Osteocyte (in vitro differentiated cells): ENCODE results near the gene ATRNL1. TPM values are rescaled to one million over a fixed set of nuclear protein-coding genes. Genes with fewer than 3 reads are reported as not detected.

Experiments
- DNase-seq: peaks from one replicate; pipeline ENCODE4 v3.0.0; 2021; ENCODE audit warnings: mixed read lengths; ENCODE audit not compliant: unreplicated experiment; ENCODE audit errors: extremely low spot score
- H3K27ac Mint-ChIP-seq: one replicate; pipeline ENCODE4 v1.8.0; 2021; ENCODE audit warnings: mild to moderate bottlenecking, mixed read lengths; ENCODE audit not compliant: unreplicated experiment
- H3K27me3 Mint-ChIP-seq: one replicate; pipeline ENCODE4 v1.8.0; 2021; ENCODE audit warnings: mixed read lengths; ENCODE audit not compliant: unreplicated experiment
- H3K36me3 Mint-ChIP-seq: one replicate; pipeline ENCODE4 v1.8.0; 2021; ENCODE audit warnings: mixed read lengths; ENCODE audit not compliant: unreplicated experiment
- H3K4me1 Mint-ChIP-seq: one replicate; pipeline ENCODE4 v1.8.0; 2021; ENCODE audit warnings: mixed read lengths; ENCODE audit not compliant: unreplicated experiment
- H3K4me3 Mint-ChIP-seq: one replicate; pipeline ENCODE4 v1.8.0; 2021; ENCODE audit warnings: mild to moderate bottlenecking, moderate library complexity, mixed read lengths; ENCODE audit not compliant: unreplicated experiment
- H3K9me3 Mint-ChIP-seq: one replicate; pipeline ENCODE4 v1.8.0; 2021; ENCODE audit warnings: mixed read lengths; ENCODE audit not compliant: unreplicated experiment
- long read RNA-seq: library from polyadenylated mRNA; unstranded; transcript quantifications from one replicate; pipeline ENCODE4 v2.0.0, GENCODE V29; 2021
- total RNA-seq: library from RNA; stranded (reverse); gene quantifications from 2 replicates; pipeline ENCODE4 v1.2.1, GENCODE V29; 2021
- TF ChIP-seq, protein P1 (sequence below): fragments of 200-600 bp; sonication (generic); IDR thresholded peaks from 2 replicates; pipeline ENCODE4 v1.5.0; 2021; ENCODE audit warnings: antibody characterized with exemption, mild to moderate bottlenecking, moderate library complexity

ATRNL1 gene, protein sequence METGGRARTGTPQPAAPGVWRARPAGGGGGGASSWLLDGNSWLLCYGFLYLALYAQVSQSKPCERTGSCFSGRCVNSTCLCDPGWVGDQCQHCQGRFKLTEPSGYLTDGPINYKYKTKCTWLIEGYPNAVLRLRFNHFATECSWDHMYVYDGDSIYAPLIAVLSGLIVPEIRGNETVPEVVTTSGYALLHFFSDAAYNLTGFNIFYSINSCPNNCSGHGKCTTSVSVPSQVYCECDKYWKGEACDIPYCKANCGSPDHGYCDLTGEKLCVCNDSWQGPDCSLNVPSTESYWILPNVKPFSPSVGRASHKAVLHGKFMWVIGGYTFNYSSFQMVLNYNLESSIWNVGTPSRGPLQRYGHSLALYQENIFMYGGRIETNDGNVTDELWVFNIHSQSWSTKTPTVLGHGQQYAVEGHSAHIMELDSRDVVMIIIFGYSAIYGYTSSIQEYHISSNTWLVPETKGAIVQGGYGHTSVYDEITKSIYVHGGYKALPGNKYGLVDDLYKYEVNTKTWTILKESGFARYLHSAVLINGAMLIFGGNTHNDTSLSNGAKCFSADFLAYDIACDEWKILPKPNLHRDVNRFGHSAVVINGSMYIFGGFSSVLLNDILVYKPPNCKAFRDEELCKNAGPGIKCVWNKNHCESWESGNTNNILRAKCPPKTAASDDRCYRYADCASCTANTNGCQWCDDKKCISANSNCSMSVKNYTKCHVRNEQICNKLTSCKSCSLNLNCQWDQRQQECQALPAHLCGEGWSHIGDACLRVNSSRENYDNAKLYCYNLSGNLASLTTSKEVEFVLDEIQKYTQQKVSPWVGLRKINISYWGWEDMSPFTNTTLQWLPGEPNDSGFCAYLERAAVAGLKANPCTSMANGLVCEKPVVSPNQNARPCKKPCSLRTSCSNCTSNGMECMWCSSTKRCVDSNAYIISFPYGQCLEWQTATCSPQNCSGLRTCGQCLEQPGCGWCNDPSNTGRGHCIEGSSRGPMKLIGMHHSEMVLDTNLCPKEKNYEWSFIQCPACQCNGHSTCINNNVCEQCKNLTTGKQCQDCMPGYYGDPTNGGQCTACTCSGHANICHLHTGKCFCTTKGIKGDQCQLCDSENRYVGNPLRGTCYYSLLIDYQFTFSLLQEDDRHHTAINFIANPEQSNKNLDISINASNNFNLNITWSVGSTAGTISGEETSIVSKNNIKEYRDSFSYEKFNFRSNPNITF (N-terminal part only)
- total RNA-seq: 20.2 and 23.6 TPM in 2 replicates
- long read RNA-seq, partial matches to known transcripts: 3 of 6 reads
- long read RNA-seq, other reads (novel, unspliced or antisense): 3 of 6 reads

DNA sequence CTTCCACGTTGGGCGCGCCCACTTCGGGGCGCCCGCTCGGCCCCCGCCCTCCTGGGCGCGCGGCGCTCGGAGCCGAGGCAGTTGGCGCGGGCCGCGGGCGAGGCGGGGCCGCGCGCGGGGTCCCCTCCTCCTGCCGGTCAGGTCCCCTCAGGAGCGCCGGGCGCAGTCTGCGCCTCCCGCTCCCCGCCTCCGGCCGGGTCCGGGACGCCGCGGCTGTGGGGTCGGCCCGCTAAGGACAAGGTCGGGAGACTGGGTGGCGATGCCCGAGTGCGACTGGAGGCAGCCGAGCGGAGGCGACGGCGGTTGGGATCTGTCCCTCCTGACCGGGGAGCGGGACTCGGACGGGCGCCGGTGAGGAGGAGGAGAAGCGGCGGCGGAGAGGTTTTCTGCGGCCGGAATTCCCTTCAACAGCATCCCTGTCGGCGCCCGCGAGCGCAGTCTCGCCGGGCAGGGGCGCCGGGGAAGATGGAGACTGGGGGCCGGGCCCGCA is at the start of gene ATRNL1:
Gene ATRNL1, plus strand, starts transcription at position 80 of the 490 bp plus-strand sequence. Its CDS starts 386 bp downstream, at position 466.
- DNase-seq: peak; percentile 86
- Mint-ChIP-seq H3K9me3 (no peaks in the 10 kb centered on the region), H3K27me3 (no peaks in the 10 kb centered on the region), H3K4me1 (peaks cover 18% of the 10 kb centered on the region), H3K27ac (peak within 1 kb of the TSS; percentile 81), H3K4me3 (peak within 1 kb of the TSS; percentile 87), H3K36me3 (no peaks in the 10 kb centered on the region)
- TF ChIP-seq, protein P1, sequence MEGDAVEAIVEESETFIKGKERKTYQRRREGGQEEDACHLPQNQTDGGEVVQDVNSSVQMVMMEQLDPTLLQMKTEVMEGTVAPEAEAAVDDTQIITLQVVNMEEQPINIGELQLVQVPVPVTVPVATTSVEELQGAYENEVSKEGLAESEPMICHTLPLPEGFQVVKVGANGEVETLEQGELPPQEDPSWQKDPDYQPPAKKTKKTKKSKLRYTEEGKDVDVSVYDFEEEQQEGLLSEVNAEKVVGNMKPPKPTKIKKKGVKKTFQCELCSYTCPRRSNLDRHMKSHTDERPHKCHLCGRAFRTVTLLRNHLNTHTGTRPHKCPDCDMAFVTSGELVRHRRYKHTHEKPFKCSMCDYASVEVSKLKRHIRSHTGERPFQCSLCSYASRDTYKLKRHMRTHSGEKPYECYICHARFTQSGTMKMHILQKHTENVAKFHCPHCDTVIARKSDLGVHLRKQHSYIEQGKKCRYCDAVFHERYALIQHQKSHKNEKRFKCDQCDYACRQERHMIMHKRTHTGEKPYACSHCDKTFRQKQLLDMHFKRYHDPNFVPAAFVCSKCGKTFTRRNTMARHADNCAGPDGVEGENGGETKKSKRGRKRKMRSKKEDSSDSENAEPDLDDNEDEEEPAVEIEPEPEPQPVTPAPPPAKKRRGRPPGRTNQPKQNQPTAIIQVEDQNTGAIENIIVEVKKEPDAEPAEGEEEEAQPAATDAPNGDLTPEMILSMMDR: no peak

DNA sequence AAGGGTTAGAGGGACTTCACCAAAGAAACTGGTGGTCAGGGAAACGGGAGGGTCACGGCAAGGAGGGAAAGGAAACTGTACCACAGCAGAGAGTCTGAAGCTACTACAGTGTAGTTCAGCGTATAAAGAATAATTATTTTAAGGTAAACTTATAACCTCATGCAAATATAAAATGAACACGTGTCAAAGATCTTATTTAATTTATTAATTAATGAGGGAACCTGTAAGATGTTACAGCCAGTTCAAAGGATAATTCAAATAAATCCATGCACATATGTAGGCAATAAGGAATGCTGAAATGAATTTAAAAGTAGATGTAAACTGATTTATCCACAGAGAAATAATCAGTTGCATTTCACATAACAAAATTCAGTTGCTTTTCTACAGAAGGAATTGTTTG is 49.4 kb upstream of the ATRNL1 start:
- DNase-seq: no peak
- H3K9me3 Mint-ChIP-seq: no peaks in the 10 kb centered on the region

DNA sequence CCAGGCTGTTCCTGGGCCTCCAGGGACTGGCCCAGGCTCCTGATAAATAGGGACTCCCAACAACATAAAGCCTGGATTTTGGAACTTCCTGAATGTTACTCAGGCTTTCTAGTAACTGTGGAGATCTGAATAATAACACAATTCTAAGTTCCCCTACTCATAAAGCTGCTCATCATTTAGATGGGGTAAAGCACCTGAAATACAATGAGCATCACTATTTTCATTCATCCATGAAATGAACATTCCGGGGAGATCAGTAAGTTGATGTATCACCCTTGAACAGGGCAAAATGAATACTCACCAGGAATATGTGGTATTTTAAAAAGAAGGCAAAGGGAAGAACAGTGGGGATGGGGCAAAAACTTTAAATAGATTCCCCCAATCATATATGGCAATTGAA is 48.3 kb upstream of the ATRNL1 start:
- no peak for DNase-seq
- no peak overlapping the region for H3K27ac Mint-ChIP-seq
- H3K9me3 Mint-ChIP-seq: no peaks in the 10 kb centered on the region
- TF ChIP-seq, protein P1: no peak
- H3K36me3 Mint-ChIP-seq: no peaks in the 10 kb centered on the region
- H3K4me3 Mint-ChIP-seq: no peak overlapping the region
- peaks cover 13% of the 10 kb centered on the region for H3K4me1 Mint-ChIP-seq
- H3K27me3 Mint-ChIP-seq: no peaks in the 10 kb centered on the region

More for the DNA sequence above, 49.4 kb upstream of the ATRNL1 start:
- peaks cover 3% of the 10 kb centered on the region for H3K4me1 Mint-ChIP-seq
- H3K27ac Mint-ChIP-seq: no peak overlapping the region
- H3K36me3 Mint-ChIP-seq: no peaks in the 10 kb centered on the region
- TF ChIP-seq, protein P1: no peak
- no peak overlapping the region for H3K4me3 Mint-ChIP-seq
- no peaks in the 10 kb centered on the region for H3K27me3 Mint-ChIP-seq

DNA sequence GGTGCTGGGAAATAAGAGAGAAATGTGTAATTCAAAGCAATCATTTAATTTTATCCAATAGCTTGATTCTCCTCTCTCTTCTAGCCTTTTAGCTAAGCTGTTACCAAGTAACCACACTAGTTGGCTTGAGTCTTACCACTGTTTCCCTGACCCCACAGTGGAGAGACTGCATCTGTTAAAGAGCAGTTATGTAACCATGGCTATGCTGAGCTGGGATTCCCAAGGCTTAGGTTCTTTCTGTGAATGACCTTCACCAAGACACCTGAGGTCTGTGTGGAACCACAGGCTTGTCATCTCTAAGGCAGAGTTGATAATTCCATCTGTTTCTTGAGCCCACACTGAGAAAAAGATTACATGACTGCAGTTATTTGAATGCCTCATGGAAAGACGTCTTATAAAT is 47.7 kb upstream of the ATRNL1 start:
- peaks cover 19% of the 10 kb centered on the region for H3K4me1 Mint-ChIP-seq
- DNase-seq: no peak
- TF ChIP-seq, protein P1: no peak
- H3K36me3 Mint-ChIP-seq: no peaks in the 10 kb centered on the region
- no peaks in the 10 kb centered on the region for H3K9me3 Mint-ChIP-seq
- no peak overlapping the region for H3K4me3 Mint-ChIP-seq
- H3K27ac Mint-ChIP-seq: no peak overlapping the region
- no peaks in the 10 kb centered on the region for H3K27me3 Mint-ChIP-seq
